HG03066 (cell line): Measurements from ENCODE around the gene DHX29.

Experiments
- ATAC-seq: cut with Tn5 transposase; IDR thresholded peaks from one replicate; pipeline ENCODE4 v1.9.1; 2021; ENCODE audit warnings: low read depth; ENCODE audit not compliant: unreplicated experiment

The DHX29 gene

DNA sequence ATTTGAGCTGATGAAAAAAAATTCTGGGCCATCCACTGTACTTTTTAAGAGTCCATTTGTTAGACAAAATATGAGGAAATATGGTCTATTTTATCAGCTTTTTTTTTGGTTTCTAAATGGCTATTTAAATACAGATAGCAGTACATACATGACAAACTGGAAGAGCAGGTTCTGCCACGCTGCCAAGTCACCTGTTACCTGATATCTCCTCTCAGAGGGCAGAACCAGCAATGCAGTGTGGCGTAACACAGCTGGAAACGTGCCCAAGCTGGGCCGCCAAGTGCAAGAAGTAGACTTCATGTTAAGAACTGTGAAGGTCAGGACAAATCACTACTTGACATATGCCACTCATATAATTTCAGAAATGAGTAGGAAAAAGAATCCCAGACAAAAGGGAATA is 88.5 kb downstream of the DHX29 start:
- ATAC-seq, result no peak

DNA sequence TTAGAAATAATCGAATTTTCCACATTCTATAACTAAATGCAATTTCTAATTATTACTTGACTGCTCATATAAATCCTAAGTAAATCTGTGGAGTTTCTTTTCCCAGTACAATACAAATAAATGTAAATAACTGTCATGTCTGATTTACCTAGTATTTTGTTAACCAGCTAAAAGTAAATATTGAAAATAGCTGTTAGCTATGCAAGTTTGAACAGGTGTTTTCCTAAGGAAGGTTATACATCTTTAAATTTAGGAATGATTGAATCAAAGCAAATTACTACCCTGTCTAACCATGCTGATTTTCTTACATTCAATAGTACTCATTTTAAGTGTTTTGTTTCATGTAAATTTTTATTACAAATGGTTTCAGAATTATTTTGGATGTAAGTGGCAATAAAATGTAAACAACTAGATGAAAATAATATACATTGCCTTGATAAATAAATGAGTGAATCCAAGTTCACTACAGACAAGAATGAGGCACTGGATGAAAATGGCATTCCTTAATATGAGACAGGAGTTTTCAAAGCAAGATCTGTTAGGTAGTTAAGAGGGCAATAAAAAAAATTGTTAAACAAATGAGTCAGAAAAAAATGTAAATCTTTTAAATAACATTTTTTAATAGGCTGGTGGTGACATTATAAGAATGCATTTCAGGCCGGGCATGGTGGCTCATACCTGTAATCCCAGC is 96.2 kb downstream of the DHX29 start:
- no peak for ATAC-seq
